GM10248 (cell line): ENCODE measurements around the gene PDE4D.

Source experiments
- CTCF ChIA-PET: fragments of 300-600 bp; sonication (Branson Sonifier 250); formaldehyde crosslinking; extraction: SDS; loops from one replicate; lab custom pipeline; 2021; ENCODE audit warnings: antibody characterized with exemption; lab: Yijun Ruan, JAX
- POLR2A ChIA-PET: fragments of 350-650 bp; sonication (Branson Sonifier 250); formaldehyde crosslinking; extraction: SDS; loops from one replicate; lab custom pipeline; 2020; ENCODE audit warnings: antibody characterized with exemption; lab: Yijun Ruan, JAX
- DNase-seq: peaks from one replicate; pipeline ENCODE4 v3.0.0; 2012; ENCODE audit errors: extremely low spot score
- TF ChIP-seq, protein P1 (sequence below): IDR thresholded peaks from 2 replicates; pipeline ENCODE4 v1.5.1; 2012; ENCODE audit warnings: mild to moderate bottlenecking, low read depth; ENCODE audit errors: extremely low read depth, missing control alignments, control extremely low read depth

The PDE4D gene

GRCh38 chr5:59123595-59124561, 769.6 kb downstream of the PDE4D start:
- TF ChIP-seq, protein P1, sequence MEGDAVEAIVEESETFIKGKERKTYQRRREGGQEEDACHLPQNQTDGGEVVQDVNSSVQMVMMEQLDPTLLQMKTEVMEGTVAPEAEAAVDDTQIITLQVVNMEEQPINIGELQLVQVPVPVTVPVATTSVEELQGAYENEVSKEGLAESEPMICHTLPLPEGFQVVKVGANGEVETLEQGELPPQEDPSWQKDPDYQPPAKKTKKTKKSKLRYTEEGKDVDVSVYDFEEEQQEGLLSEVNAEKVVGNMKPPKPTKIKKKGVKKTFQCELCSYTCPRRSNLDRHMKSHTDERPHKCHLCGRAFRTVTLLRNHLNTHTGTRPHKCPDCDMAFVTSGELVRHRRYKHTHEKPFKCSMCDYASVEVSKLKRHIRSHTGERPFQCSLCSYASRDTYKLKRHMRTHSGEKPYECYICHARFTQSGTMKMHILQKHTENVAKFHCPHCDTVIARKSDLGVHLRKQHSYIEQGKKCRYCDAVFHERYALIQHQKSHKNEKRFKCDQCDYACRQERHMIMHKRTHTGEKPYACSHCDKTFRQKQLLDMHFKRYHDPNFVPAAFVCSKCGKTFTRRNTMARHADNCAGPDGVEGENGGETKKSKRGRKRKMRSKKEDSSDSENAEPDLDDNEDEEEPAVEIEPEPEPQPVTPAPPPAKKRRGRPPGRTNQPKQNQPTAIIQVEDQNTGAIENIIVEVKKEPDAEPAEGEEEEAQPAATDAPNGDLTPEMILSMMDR = no peak
- DNase-seq = no peak
- ChIA-PET POLR2A (no interaction called here), CTCF (interaction anchor here (0.8 to 2.0 kb wide), 9 partner anchors 10 to 233 kb away, joined by 3 to 8 read pairs (median 3); no protein-coding TSS in a partner anchor)

GRCh38 chr5:59119480-59119879, 774.0 kb downstream of the PDE4D start:
- no peak for DNase-seq
- TF ChIP-seq, protein P1 = no peak
- ChIA-PET CTCF (no interaction called here), POLR2A (no interaction called here)

- TF ChIP-seq, protein P1 = no peak
- ChIA-PET CTCF (interaction anchor here (1.3 kb wide), 1 partner anchor 17 kb away, joined by 4 read pairs; no protein-coding TSS in a partner anchor), POLR2A (no interaction called here)
- no peak for DNase-seq
Measured at GRCh38 chr5:59117320-59117719, 776.2 kb downstream of the PDE4D start.

- ChIA-PET POLR2A (no interaction called here), CTCF (interaction anchor here (1.3 kb wide), 1 partner anchor 18 kb away, joined by 4 read pairs; no protein-coding TSS in a partner anchor)
- no peak for DNase-seq
- TF ChIP-seq, protein P1 = no peak
Measured at GRCh38 chr5:59116231-59116865, 777.2 kb downstream of the PDE4D start.

DNA sequence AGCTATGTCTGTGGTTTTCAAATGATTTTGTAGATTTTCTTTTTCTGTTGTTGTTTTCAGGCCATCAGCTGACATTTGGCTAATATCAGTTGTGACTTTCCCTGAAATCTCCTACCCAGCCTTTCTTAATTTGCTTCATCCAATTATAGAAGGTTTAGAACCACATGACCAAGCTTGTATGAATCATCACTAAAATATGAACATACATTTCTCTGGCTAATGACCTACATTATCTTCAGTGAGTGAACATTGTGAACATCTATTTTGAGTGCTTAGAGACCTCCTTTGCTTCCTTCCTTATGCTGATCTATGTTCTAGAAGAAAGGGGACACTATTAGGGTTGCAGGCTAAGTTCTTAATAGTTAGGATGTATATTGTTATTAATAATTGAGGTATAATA, 778.2 kb downstream of the PDE4D start:
- ChIA-PET CTCF (interaction anchor here (1.4 kb wide), 1 partner anchor 11 kb away, joined by 3 read pairs; no protein-coding TSS in a partner anchor), POLR2A (no interaction called here)
- DNase-seq = no peak
- TF ChIP-seq, protein P1 = no peak

- POLR2A ChIA-PET = no interaction called here
- CTCF ChIA-PET = no interaction called here
- no peak for DNase-seq
- TF ChIP-seq, protein P1 = no peak
Measured at GRCh38 chr5:59109383-59109782, 784.1 kb downstream of the PDE4D start.
